Trophoblast cell (in vitro differentiated cells and primary cell): Measurements from ENCODE around the gene PRKAG1.

Source experiments
- DNase-seq, 2 donors: peaks; one replicate each; pipeline ENCODE4 v3.0.0-alpha.2; 2016
- H2AFZ ChIP-seq: 2 replicates; pipeline ENCODE4 v1.6.1; 2013; ENCODE audit warnings: low read length, moderate library complexity, mild to moderate bottlenecking; ENCODE audit not compliant: insufficient read depth, poor library complexity
- H2AK5ac ChIP-seq: 2 replicates; pipeline ENCODE4 v1.6.1; 2013; ENCODE audit warnings: mild to moderate bottlenecking, low read length
- H2BK120ac ChIP-seq: 2 replicates; pipeline ENCODE4 v1.6.1; 2013; ENCODE audit warnings: low read length, mild to moderate bottlenecking, moderate library complexity; ENCODE audit not compliant: insufficient read depth, poor library complexity
- H2BK12ac ChIP-seq: 2 replicates; pipeline ENCODE4 v1.6.1; 2013; ENCODE audit warnings: mild to moderate bottlenecking, low read length, moderate library complexity
- H2BK5ac ChIP-seq: 2 replicates; pipeline ENCODE4 v1.6.1; 2013; ENCODE audit warnings: low read length, low read depth, moderate library complexity, mild to moderate bottlenecking; ENCODE audit not compliant: poor library complexity
- H3K14ac ChIP-seq: 2 replicates; pipeline ENCODE4 v1.6.1; 2013; ENCODE audit warnings: mild to moderate bottlenecking, low read length
- H3K18ac ChIP-seq: 2 replicates; pipeline ENCODE4 v1.6.1; 2013; ENCODE audit warnings: mild to moderate bottlenecking, low read length
- H3K23ac ChIP-seq: 2 replicates; pipeline ENCODE4 v1.6.1; 2013; ENCODE audit warnings: low read length
- H3K27ac ChIP-seq: 2 replicates; pipeline ENCODE4 v1.5.1; 2013; ENCODE audit warnings: low read depth, mild to moderate bottlenecking, inconsistent platforms, low read length, moderate library complexity
- H3K27me3 ChIP-seq: 2 replicates; pipeline ENCODE4 v1.6.1; 2013; ENCODE audit warnings: inconsistent platforms, mild to moderate bottlenecking, low read length, moderate library complexity; ENCODE audit not compliant: insufficient read depth
- H3K36me3 ChIP-seq, 2 experiments: 1 replicate in 1 of 2; 2 replicates in 1 of 2; pipeline ENCODE4 v1.6.1; 2013; ENCODE audit warnings: low read length in 2 of 2, mild to moderate bottlenecking in 2 of 2, moderate library complexity in 1 of 2; ENCODE audit not compliant: insufficient read depth in 2 of 2, control insufficient read depth in 1 of 2
- H3K4ac ChIP-seq: 2 replicates; pipeline ENCODE4 v1.6.1; 2013; ENCODE audit warnings: low read depth, mild to moderate bottlenecking, low read length, moderate library complexity
- H3K4me1 ChIP-seq, 2 experiments: 1 replicate in 1 of 2; 2 replicates in 1 of 2; pipeline ENCODE4 v1.6.1; 2013; ENCODE audit warnings: low read length in 2 of 2, mild to moderate bottlenecking in 2 of 2, moderate library complexity in 1 of 2; ENCODE audit not compliant: insufficient read depth in 2 of 2, control insufficient read depth in 1 of 2
- H3K4me2 ChIP-seq: 2 replicates; pipeline ENCODE4 v1.6.1; 2013; ENCODE audit warnings: inconsistent platforms, mild to moderate bottlenecking, low read length, moderate library complexity
- H3K4me3 ChIP-seq: 2 replicates; pipeline ENCODE4 v1.5.1; 2013; ENCODE audit warnings: mild to moderate bottlenecking, low read depth, low read length, inconsistent platforms
- H3K79me1 ChIP-seq: one replicate; pipeline ENCODE4 v1.6.1; 2013; ENCODE audit warnings: low read length
- H3K79me2 ChIP-seq: 2 replicates; pipeline ENCODE4 v1.6.1; 2013; ENCODE audit warnings: low read length, mild to moderate bottlenecking; ENCODE audit not compliant: control insufficient read depth, insufficient read depth, poor library complexity
- H3K9ac ChIP-seq: 2 replicates; pipeline ENCODE4 v1.6.1; 2013; ENCODE audit warnings: mild to moderate bottlenecking, low read length
- H3K9me3 ChIP-seq: 2 replicates; pipeline ENCODE4 v1.6.1; 2013; ENCODE audit warnings: low read depth, mild to moderate bottlenecking, control low read depth, inconsistent platforms, low read length; ENCODE audit not compliant: insufficient read depth
- H4K12ac ChIP-seq: 2 replicates; pipeline ENCODE4 v1.6.1; 2013; ENCODE audit warnings: low read depth, mild to moderate bottlenecking, low read length, moderate library complexity
- H4K8ac ChIP-seq: 2 replicates; pipeline ENCODE4 v1.6.1; 2013; ENCODE audit warnings: low read depth, mild to moderate bottlenecking, low read length, moderate library complexity
- H4K91ac ChIP-seq: one replicate; pipeline ENCODE4 v1.6.1; 2013; ENCODE audit warnings: low read depth, mild to moderate bottlenecking, low read length, moderate library complexity
- WGBS: extraction: QIAGEN DNeasy Blood & Tissue Kit; methylation state at CpG from one replicate; pipeline ENCODE4 v1.1.7; 2013; ENCODE audit warnings: missing lambda C conversion rate; ENCODE audit not compliant: insufficient read length, insufficient coverage; ENCODE audit errors: extremely low coverage; 5-methylcytosine and 5-hydroxymethylcytosine counted together

Gene PRKAG1

DNA sequence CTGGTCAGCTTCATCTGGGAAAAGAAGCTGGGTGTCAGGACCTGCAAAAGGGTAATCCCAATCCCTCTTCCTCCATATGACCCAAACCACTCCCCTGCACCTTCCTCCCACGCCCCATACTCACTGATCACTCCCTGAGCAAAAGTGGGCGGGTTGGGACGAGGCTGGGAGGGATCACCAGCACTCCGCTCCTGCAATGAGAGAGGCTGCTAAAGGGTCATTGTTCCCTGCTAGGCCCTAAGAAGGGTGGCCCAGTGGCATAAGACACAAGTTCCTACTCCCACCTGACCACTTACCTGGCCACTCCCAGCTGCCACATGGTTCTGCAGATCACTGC, 15.7 kb upstream of the PRKAG1 start:
- Histone ChIP-seq H3K27me3 (no peaks in the 10 kb centered on the region), H4K91ac (no peak overlapping the region), H4K12ac (no peak overlapping the region), H3K4me2 (no peak overlapping the region), H3K79me2 (no peaks in the 10 kb centered on the region), H3K14ac (no peak overlapping the region), H3K4ac (no peak overlapping the region), H2BK12ac (no peak overlapping the region), H4K8ac (no peak overlapping the region), H2AK5ac (no peak overlapping the region), H3K4me3 (no peak overlapping the region), H2BK5ac (no peak overlapping the region), H3K4me1 (no peaks in the 10 kb centered on the region), H3K9ac (no peak overlapping the region), H3K36me3 (peaks cover 74 to 81% of the 10 kb centered on the region in 2 experiments), H3K27ac (no peak overlapping the region), H2AFZ (no peak overlapping the region), H3K18ac (no peak overlapping the region), H3K9me3 (no peaks in the 10 kb centered on the region), H3K23ac (no peak overlapping the region), H3K79me1 (no peaks in the 10 kb centered on the region), H2BK120ac (no peak overlapping the region)
- no peak for DNase-seq
- no CpG with 5 or more reads among the region's 4 CpGs for WGBS

GRCh38 chr12:49033611-49034285, 15.2 kb upstream of the PRKAG1 start:
- Histone ChIP-seq H4K91ac (no peak overlapping the region), H3K4ac (no peak overlapping the region), H3K27me3 (no peaks in the 10 kb centered on the region), H2AK5ac (no peak overlapping the region), H3K23ac (no peak overlapping the region), H3K9me3 (no peaks in the 10 kb centered on the region), H3K9ac (no peak overlapping the region), H2BK5ac (no peak overlapping the region), H3K27ac (no peak overlapping the region), H4K8ac (no peak overlapping the region), H3K4me1 (no peaks in the 10 kb centered on the region), H3K79me2 (no peaks in the 10 kb centered on the region), H2AFZ (no peak overlapping the region), H2BK12ac (no peak overlapping the region), H3K18ac (no peak overlapping the region), H3K4me2 (no peak overlapping the region), H3K36me3 (peaks cover 75 to 81% of the 10 kb centered on the region in 2 experiments), H3K14ac (no peak overlapping the region), H4K12ac (no peak overlapping the region), H3K4me3 (no peak overlapping the region), H3K79me1 (no peaks in the 10 kb centered on the region), H2BK120ac (no peak overlapping the region)
- DNase-seq: no peak
- no CpG with 5 or more reads among the region's 12 CpGs for WGBS

GRCh38 chr12:49032679-49033447, 14.3 kb upstream of the PRKAG1 start:
- no peaks in the 10 kb centered on the region for H3K79me2 ChIP-seq
- H2BK12ac ChIP-seq: no peak overlapping the region
- H4K91ac ChIP-seq: no peak overlapping the region
- H3K27me3 ChIP-seq: no peaks in the 10 kb centered on the region
- no peak overlapping the region for H3K4me3 ChIP-seq
- H2AK5ac ChIP-seq: no peak overlapping the region
- no peak overlapping the region for H2AFZ ChIP-seq
- no peak overlapping the region for H2BK120ac ChIP-seq
- H4K8ac ChIP-seq: no peak overlapping the region
- no peaks in the 10 kb centered on the region for H3K4me1 ChIP-seq
- no peak overlapping the region for H3K4ac ChIP-seq
- DNase-seq: no peak
- H3K14ac ChIP-seq: no peak overlapping the region
- no CpG with 5 or more reads among the region's 3 CpGs for WGBS
- no peaks in the 10 kb centered on the region for H3K79me1 ChIP-seq
- H3K27ac ChIP-seq: no peak overlapping the region
- H2BK5ac ChIP-seq: no peak overlapping the region
- H3K36me3 ChIP-seq: peaks cover 73 to 80% of the 10 kb centered on the region in 2 experiments
- no peak overlapping the region for H3K18ac ChIP-seq
- no peak overlapping the region for H3K9ac ChIP-seq
- H3K23ac ChIP-seq: no peak overlapping the region
- H4K12ac ChIP-seq: no peak overlapping the region
- H3K4me2 ChIP-seq: no peak overlapping the region
- H3K9me3 ChIP-seq: no peaks in the 10 kb centered on the region

- Histone ChIP-seq H2BK12ac (no peak overlapping the region), H3K79me1 (no peaks in the 10 kb centered on the region), H2BK120ac (no peak overlapping the region), H3K9me3 (no peaks in the 10 kb centered on the region), H3K27me3 (no peaks in the 10 kb centered on the region), H3K18ac (no peak overlapping the region), H2AFZ (no peak overlapping the region), H3K4me3 (no peak overlapping the region), H3K4ac (no peak overlapping the region), H4K91ac (no peak overlapping the region), H3K36me3 (peaks cover 73 to 80% of the 10 kb centered on the region in 2 experiments), H3K23ac (no peak overlapping the region), H2AK5ac (no peak overlapping the region), H3K4me1 (no peaks in the 10 kb centered on the region), H4K12ac (no peak overlapping the region), H3K14ac (no peak overlapping the region), H3K9ac (no peak overlapping the region), H3K79me2 (no peaks in the 10 kb centered on the region), H2BK5ac (no peak overlapping the region), H3K4me2 (no peak overlapping the region), H3K27ac (no peak overlapping the region), H4K8ac (no peak overlapping the region)
- DNase-seq: no peak
- WGBS: no CpG with 5 or more reads among the region's 4 CpGs
Observed at GRCh38 chr12:49032276-49032675, 13.7 kb upstream of the PRKAG1 start.
